ENCODE results near the gene RNASE2.
"Not testable (repeated sequence)": the region's sequence is repeated elsewhere in the genome, so short reads cannot be mapped to it uniquely, and the experiment has no call there.

Gene RNASE2

GRCh38 chr14:20954736-20955537, at the start of gene RNASE2:
Gene RNASE2, plus strand, starts transcription at chr14:20955487. Its CDS starts 285 bp downstream, at chr14:20955772.
- DNase-seq, result not testable (repeated sequence)

DNA sequence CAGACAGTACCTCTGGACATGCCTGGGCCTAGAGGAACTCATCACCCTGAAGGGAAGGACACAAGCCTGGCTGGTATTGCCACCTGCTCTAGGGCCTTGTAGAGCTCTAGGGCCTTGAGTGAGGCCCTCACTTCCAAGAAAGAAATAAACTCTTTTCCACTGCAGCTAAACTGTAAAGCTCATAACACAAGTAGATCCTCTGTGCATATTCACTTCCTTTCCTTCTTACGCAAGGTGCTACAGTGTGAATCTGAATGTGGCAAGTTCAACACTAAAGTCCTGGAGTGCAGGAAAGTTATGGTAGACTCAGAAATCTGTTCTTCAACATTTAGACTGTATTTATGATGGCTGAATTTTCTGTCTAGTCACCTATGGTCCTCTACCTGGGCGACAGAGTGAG, 49.6 kb upstream of the RNASE2 start:
- DNase-seq, result no peak

DNA sequence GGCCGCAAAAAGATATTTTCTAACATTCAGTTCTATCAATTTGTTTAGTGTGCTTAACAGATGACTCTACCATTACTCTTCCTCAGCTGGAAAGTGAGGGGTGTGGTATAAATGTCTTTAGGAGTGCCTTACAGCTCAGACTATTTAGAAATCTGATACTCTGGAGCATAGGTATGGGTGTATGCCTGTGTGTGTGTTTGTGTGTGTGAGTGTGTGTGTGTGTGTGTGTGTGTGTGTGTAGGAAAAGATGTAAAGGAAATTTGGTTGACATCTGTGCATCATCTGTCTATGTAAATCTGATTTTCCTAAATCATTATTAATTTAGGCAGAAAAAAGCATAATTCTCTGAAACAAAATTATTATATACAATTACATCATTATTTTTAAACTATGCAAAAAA, 48.1 kb upstream of the RNASE2 start:
- DNase-seq, result no peak

GRCh38 chr14:20910822-20911221, 44.5 kb upstream of the RNASE2 start:
- DNase-seq, result not testable (repeated sequence)

DNA sequence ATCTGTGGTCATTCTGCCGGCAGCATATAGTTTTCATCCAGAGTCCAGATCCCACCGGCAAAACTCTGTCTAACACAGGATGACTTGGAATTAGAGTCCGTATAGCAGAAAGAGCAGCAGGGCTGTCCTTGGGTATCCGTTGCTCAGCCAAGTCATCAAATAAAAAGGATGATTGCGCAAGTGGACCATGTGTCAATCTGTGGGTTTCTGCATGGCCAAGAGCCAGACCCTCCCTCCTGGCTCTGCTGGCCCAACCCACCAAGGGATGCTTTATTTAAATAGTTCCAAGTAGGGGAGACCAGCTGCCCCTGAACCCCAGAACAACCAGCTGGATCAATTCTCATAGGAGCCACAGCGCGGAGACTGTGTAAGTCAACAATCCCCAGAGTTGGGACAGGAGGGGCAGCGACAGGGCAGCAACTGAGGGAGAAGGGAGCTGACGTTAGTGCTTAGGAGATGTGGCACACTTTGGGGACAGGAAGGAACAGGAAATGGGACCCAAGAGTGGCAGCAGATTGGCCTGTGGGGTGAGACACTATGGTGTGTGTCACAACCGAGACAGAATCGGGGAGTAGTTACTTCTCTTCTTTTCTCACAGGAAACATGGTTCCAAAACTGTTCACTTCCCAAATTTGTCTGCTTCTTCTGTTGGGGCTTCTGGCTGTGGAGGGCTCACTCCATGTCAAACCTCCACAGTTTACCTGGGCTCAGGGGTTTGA, 36.1 kb upstream of the RNASE2 start:
- DNase-seq, result not testable (repeated sequence)

GRCh38 chr14:20923766-20924297, 31.5 kb upstream of the RNASE2 start:
- DNase-seq, result not testable (repeated sequence)

DNA sequence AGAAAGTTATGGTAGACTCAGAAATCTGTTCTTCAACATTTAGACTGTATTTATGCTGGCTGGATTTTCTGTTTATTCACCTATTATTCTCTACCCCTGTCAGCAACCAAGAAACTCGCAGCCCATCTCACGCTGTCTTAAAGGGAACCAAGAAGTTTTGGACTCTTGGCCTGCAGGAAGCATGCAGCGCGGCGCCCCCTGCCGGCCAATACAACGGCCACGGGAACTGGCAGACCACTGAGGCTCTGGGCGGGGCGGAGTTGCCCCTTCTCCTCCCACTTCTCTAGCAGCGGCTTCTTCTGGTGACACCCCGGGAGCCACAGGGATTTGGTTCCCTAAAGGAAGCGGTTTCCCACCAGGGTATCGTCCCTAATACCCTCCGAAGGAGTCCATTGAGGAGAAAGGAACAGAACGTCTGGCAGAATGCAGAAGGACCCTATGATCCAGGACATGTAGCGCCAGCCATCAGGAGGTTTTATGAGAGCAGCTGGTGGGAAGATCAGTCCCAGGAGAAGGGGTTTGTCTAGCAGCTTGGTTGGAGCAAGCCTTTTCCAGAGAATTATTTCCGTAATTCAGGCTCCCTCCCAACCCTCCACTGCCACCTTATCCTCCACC, 21.0 kb upstream of the RNASE2 start:
- DNase-seq, result no peak

DNA sequence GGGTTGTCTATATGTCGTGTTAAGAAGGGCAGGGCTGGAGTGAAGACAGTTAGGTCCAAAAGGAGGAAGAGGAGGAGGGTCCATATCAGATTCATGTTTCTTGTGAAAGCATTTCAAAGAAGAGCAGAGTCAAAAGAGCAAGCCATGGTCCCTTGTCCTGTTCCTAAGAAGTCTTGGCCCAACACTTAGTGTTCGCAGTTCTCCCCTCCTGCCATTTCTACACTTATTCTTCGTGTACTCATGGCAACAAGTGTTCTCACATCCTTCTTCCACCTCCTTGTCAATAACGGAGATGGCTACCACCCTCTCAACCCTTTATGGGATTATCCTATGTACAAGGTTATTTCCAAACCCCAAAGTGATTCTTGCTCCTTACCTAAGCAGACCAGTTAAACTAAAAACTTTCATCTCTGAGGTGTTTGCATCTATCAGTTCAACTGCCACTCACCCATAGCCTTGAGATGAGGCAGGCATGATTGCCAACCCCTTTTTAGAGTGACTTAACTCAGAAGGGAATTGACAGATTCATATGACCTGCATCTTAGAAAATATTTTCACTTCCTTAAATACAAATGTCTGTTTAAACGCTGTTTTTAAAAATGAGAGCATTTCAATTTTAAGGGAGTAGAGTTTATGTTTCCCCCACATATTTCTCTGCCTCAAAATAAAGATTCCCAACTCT, 19.8 kb upstream of the RNASE2 start:
- DNase-seq, result no peak

GRCh38 chr14:20945146-20945545, 10.1 kb upstream of the RNASE2 start:
- not testable (repeated sequence) for DNase-seq

- DNase-seq, result not testable (repeated sequence)
Observed at GRCh38 chr14:20946707-20947106, 8.6 kb upstream of the RNASE2 start.

DNA sequence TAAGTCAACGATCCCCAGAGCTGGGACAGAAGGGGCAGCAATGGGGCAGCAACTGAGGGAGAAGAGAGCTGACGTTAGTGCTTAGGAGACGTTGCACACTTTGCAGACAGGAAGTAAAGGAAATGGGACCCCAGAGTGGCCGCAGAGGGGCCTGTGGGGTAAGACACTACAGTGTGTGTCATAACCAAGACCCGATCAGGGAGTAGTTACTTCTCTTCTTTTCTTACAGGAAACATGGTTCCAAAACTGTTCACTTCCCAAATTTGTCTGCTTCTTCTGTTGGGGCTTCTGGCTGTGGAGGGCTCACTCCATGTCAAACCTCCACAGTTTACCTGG, 219 bp downstream of the RNASE2 start:
- DNase-seq, result not testable (repeated sequence)

GRCh38 chr14:20956376-20956976, 1.2 kb downstream of the RNASE2 start:
- no peak for DNase-seq

DNA sequence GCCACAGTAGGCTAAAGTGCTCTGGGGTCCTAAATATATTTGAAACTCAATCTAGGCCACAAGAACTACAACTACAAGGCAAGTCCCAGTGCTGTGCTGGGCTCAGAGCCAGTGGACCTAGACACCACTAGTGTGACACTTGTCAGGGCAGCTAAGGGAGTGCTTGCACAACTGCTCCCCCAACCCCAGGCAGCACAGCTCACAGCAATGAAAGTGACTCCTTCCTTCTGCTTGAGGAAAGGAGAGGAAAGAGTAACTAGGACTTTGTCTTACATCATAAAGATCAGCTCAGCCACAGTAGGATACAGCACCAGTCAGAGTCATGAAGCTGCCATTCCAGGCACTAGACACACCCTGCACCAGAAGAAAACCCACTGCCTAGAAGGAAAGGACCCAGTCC, 3.7 kb downstream of the RNASE2 start:
- DNase-seq, result not testable (repeated sequence)

GRCh38 chr14:20969336-20969735, 14.0 kb downstream of the RNASE2 start:
- DNase-seq, result no peak

DNA sequence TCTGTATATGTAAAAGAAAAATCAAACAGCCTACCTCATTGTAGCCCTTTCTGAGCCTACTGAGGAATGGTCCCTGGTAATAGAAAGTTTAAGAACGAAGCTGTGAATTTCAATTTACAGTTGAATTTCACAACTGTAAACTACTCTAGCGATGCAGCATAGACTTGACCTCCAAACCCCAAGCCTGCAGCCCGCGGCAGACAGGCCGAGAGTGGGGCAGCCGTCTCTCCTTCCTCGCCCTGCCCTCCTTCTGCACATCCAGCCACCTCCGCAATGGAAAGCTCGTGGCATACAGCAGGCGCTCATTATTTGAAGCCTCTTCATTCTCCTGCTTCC, 15.3 kb downstream of the RNASE2 start:
- DNase-seq, result no peak

DNA sequence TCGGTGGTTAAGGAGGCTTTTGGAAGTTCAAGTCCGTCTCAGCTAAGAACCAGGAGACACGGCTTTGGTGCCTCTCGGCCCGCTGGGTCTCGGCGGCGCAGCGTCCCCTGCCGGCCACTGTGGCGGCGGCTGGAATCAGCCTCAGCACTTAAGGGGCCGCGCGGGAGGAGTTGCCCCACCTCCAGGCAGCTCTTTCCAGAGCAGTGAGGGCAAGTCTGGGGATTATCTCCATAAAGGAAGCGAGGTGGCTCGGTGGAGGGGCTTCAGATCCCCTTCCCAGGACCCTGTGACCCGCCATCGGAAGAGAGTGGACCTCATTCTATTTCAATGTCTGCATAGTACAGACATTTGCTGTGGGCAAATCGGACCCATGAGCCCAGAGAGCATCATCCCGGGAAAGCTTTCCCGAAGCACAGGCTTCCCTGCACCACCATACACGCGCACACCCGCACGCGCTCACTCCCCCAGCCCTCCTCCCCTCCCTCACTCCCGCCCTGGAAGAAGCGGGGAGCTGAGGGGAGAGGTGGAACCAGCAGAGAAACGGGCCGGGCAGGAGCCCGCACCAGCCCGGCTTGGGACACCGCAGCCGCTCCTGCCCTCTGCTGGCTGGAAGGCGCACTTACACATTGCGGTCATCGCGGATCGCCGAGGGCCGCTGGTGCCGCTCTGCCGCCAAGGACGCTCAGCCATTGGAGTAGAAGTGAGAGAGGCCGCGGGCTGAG, 15.9 kb downstream of the RNASE2 start:
- peak; percentile 67 to 76 for DNase-seq

DNA sequence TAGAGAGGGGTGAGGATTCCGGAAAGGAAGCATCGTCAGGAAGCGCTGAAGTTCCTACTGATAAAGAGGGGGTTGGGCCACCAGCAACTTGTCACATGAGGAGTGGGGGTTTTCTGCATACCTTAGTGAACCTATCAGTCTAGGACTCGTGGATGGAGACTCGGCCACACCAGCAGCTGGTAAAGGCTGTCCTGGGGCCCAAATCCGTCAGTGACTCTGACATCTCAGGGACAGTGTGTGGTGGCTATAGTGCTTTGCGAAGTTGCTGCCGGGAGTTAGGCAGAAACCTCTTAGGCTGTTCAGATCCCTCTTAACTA, 16.4 kb downstream of the RNASE2 start:
- no peak for DNase-seq

DNA sequence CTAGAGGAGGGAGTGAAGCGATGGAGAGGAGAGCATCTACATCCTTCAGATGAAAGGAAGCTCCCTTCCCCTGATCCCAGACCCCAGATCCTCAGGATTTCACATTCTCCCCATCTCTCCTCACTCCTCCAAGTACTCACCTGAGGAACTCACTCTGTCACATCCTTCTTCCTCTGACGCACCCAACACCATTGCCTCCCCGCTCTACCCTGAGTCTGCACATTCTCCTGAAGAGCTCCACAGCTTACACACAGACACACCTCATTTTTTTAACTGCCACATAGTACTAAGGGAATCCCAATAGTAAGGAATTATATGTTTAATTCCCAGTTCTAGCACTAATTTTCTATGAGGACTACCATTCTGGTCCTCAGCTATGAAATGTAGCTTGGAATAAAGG, 18.2 kb downstream of the RNASE2 start:
- no peak for DNase-seq

- no peak for DNase-seq
Observed at GRCh38 chr14:20976291-20976690, 21.0 kb downstream of the RNASE2 start.

- DNase-seq, result no peak
Observed at GRCh38 chr14:20978687-20979086, 23.4 kb downstream of the RNASE2 start.

GRCh38 chr14:20980906-20981305, 25.6 kb downstream of the RNASE2 start:
- DNase-seq, result no peak

All from SW 1271 (cell line).